Measurements from ENCODE around the gene CTXN1.
"Not testable (repeated sequence)": the region's sequence is repeated elsewhere in the genome, so short reads cannot be mapped to it uniquely, and the experiment has no call there.

CTXN1 gene

GRCh38 chr19:7899751-7900378 is 26.1 kb downstream of the CTXN1 start:
- no peak for DNase-seq (ENCODE audit: low spot score)

GRCh38 chr19:7898967-7899366 is 27.0 kb downstream of the CTXN1 start:
- DNase-seq (ENCODE audit: low spot score): no peak

GRCh38 chr19:7897292-7897691 is 28.6 kb downstream of the CTXN1 start:
- DNase-seq (ENCODE audit: low spot score): no peak

- DNase-seq (ENCODE audit: low spot score): no peak
Observed at GRCh38 chr19:7895565-7895964, 30.4 kb downstream of the CTXN1 start.

- DNase-seq (ENCODE audit: low spot score): no peak
Observed at GRCh38 chr19:7894612-7895309, 31.2 kb downstream of the CTXN1 start.

- not testable (repeated sequence) for DNase-seq (ENCODE audit: low spot score)
Observed at GRCh38 chr19:7893362-7894101, 32.4 kb downstream of the CTXN1 start.

GRCh38 chr19:7888826-7889217 is 37.1 kb downstream of the CTXN1 start:
- no peak for DNase-seq (ENCODE audit: low spot score)

- DNase-seq (ENCODE audit: low spot score): no peak
Observed at GRCh38 chr19:7888145-7888825, 37.6 kb downstream of the CTXN1 start, which contains the start of gene LRRC8E. Gene LRRC8E (plus strand): TSS chr19:7888510. CDS start chr19:7895604, 7,094 bp downstream.

- no peak for DNase-seq (ENCODE audit: low spot score)
Observed at GRCh38 chr19:7887408-7888144, 38.4 kb downstream of the CTXN1 start.

- DNase-seq (ENCODE audit: low spot score): no peak
Observed at GRCh38 chr19:7885818-7886217, 40.1 kb downstream of the CTXN1 start.

GRCh38 chr19:7883796-7884570 is 42.0 kb downstream of the CTXN1 start:
- no peak for DNase-seq (ENCODE audit: low spot score)

- no peak for DNase-seq (ENCODE audit: low spot score)
Observed at GRCh38 chr19:7883105-7883504, 42.8 kb downstream of the CTXN1 start.

- DNase-seq (ENCODE audit: low spot score): no peak
Observed at GRCh38 chr19:7881910-7882309, 44.0 kb downstream of the CTXN1 start.

- DNase-seq (ENCODE audit: low spot score): no peak
Observed at GRCh38 chr19:7879836-7880235, 46.1 kb downstream of the CTXN1 start.

- DNase-seq (ENCODE audit: low spot score): no peak
Observed at GRCh38 chr19:7879111-7879807, 46.7 kb downstream of the CTXN1 start.

GRCh38 chr19:7877249-7877836 is 48.6 kb downstream of the CTXN1 start:
- no peak for DNase-seq (ENCODE audit: low spot score)

- DNase-seq (ENCODE audit: low spot score): no peak
Observed at GRCh38 chr19:7874897-7875273, 51.0 kb downstream of the CTXN1 start.

Data from hematopoietic multipotent progenitor cell treated with erythropoietin and hydrocortisone succinate and interleukin-3 and kit ligand, for 17 days (in vitro differentiated cells).